HG03064 (cell line): ENCODE measurements around the gene HAL.
"Not testable (repeated sequence)": the region's sequence is repeated elsewhere in the genome, so short reads cannot be mapped to it uniquely, and the experiment has no call there.

Source experiments
- ATAC-seq: cut with Tn5 transposase; IDR thresholded peaks from one replicate; pipeline ENCODE4 v1.9.1; 2021; ENCODE audit warnings: low read depth; ENCODE audit not compliant: unreplicated experiment

HAL gene

GRCh38 chr12:95978774-95979173 lies 17.4 kb downstream of the HAL start:
- ATAC-seq: no peak

GRCh38 chr12:95978351-95978750 lies 17.8 kb downstream of the HAL start:
- ATAC-seq: no peak

GRCh38 chr12:95977764-95978305 lies 18.3 kb downstream of the HAL start:
- ATAC-seq: no peak

- ATAC-seq: no peak
Measured at GRCh38 chr12:95976416-95976832, 19.7 kb downstream of the HAL start.

GRCh38 chr12:95975491-95975890 lies 20.7 kb downstream of the HAL start:
- no peak for ATAC-seq

- no peak for ATAC-seq
Measured at GRCh38 chr12:95974358-95974757, 21.8 kb downstream of the HAL start.

GRCh38 chr12:95972832-95973456 lies 23.2 kb downstream of the HAL start:
- ATAC-seq: no peak

- ATAC-seq: no peak
Measured at GRCh38 chr12:95970905-95971304, 25.2 kb downstream of the HAL start.

GRCh38 chr12:95969116-95969515 lies 27.0 kb downstream of the HAL start:
- not testable (repeated sequence) for ATAC-seq

GRCh38 chr12:95967301-95967700 lies 28.8 kb downstream of the HAL start:
- ATAC-seq: no peak

GRCh38 chr12:95966287-95966870 lies 29.8 kb downstream of the HAL start:
- ATAC-seq: no peak

GRCh38 chr12:95963096-95963495 lies 33.0 kb downstream of the HAL start:
- ATAC-seq: no peak

- ATAC-seq: no peak
Measured at GRCh38 chr12:95962222-95962621, 33.9 kb downstream of the HAL start.

- no peak for ATAC-seq
Measured at GRCh38 chr12:95960241-95960640, 35.9 kb downstream of the HAL start.

GRCh38 chr12:95959107-95959506 lies 37.0 kb downstream of the HAL start:
- no peak for ATAC-seq

GRCh38 chr12:95956557-95957145 lies 39.5 kb downstream of the HAL start:
- no peak for ATAC-seq

- no peak for ATAC-seq
Measured at GRCh38 chr12:95955549-95956159, 40.5 kb downstream of the HAL start.

GRCh38 chr12:95953000-95953399 lies 43.1 kb downstream of the HAL start:
- no peak for ATAC-seq

GRCh38 chr12:95951515-95951914 lies 44.6 kb downstream of the HAL start:
- ATAC-seq: no peak

GRCh38 chr12:95949477-95950206 lies 46.5 kb downstream of the HAL start:
- ATAC-seq: no peak
